Liver (tissue), 9 donors: ENCODE measurements around the gene LRRN4CL. TPM values are rescaled to one million over a fixed set of nuclear protein-coding genes. Genes with fewer than 3 reads are reported as not detected.

Source experiments
- DNase-seq: peaks from one replicate; pipeline ENCODE4 v3.0.0-alpha.2; 2017; ENCODE audit warnings: low spot score
- H3K27ac ChIP-seq, 2 donors: one replicate each; pipeline ENCODE4 v1.7.0; 2013; ENCODE audit warnings: inconsistent platforms in 2 of 2, low read length in 2 of 2, control low read depth in 1 of 2, low read depth in 1 of 2, mild to moderate bottlenecking in 1 of 2
- H3K27me3 ChIP-seq, 4 donors: one replicate each; pipeline versions ENCODE4 v1.6.1 to v1.7.0; 2013; ENCODE audit warnings: low read length in 3 of 4, inconsistent platforms in 1 of 4, mild to moderate bottlenecking in 1 of 4, moderate library complexity in 1 of 4; ENCODE audit not compliant: control insufficient read depth in 4 of 4, insufficient read depth in 4 of 4
- H3K36me3 ChIP-seq, 4 donors: one replicate each; pipeline versions ENCODE4 v1.6.1 to v1.7.0; 2013; ENCODE audit warnings: low read length in 3 of 4, mild to moderate bottlenecking in 3 of 4, low read depth in 1 of 4, moderate library complexity in 1 of 4; ENCODE audit not compliant: control insufficient read depth in 4 of 4, insufficient read depth in 3 of 4
- H3K4me1 ChIP-seq, 4 donors: one replicate each; pipeline versions ENCODE4 v1.6.1 to v1.7.0; 2013; ENCODE audit warnings: low read length in 3 of 4, mild to moderate bottlenecking in 3 of 4, moderate library complexity in 1 of 4; ENCODE audit not compliant: control insufficient read depth in 4 of 4, insufficient read depth in 4 of 4
- H3K4me3 ChIP-seq, 3 donors: one replicate each; pipeline versions ENCODE4 v1.6.1 to v1.7.0; 2013; ENCODE audit warnings: low read length in 3 of 3, control low read depth in 1 of 3, low read depth in 1 of 3, mild to moderate bottlenecking in 1 of 3
- H3K9ac ChIP-seq, 2 donors: one replicate each; pipeline ENCODE4 v1.7.0; 2013; ENCODE audit warnings: low read length in 2 of 2, mild to moderate bottlenecking in 2 of 2, moderate library complexity in 2 of 2, control low read depth in 1 of 2, low read depth in 1 of 2
- H3K9me3 ChIP-seq, 4 donors: one replicate each; pipeline versions ENCODE4 v1.6.1 to v1.7.0; 2013; ENCODE audit warnings: low read length in 3 of 4; ENCODE audit not compliant: control insufficient read depth in 4 of 4
- CTCF ChIP-seq: fragments of 150-350 bp; IDR thresholded peaks from 2 replicates; pipeline ENCODE4 v1.5.1; 2017; ENCODE audit warnings: improper control_type of control experiment, low read depth, low read length; ENCODE audit not compliant: missing input control
- EGR1 ChIP-seq, 2 donors: IDR thresholded peaks; 2 replicates each; pipeline ENCODE4 v1.6.1; 2016 to 2018; ENCODE audit warnings: antibody characterized with exemption in 2 of 2, low read depth in 2 of 2
- FOXA1 ChIP-seq: IDR thresholded peaks from 2 replicates; pipeline ENCODE4 v1.6.1; 2016; ENCODE audit warnings: antibody characterized with exemption
- FOXA2 ChIP-seq: IDR thresholded peaks from 2 replicates; pipeline ENCODE4 v1.6.1; 2016; ENCODE audit warnings: antibody characterized with exemption
- GABPA ChIP-seq, 2 donors: IDR thresholded peaks in 1 of 2; conservative IDR thresholded peaks in 1 of 2; 2 replicates each; pipeline ENCODE4 v1.6.1; 2016; ENCODE audit warnings: antibody characterized with exemption in 2 of 2, mild to moderate bottlenecking in 1 of 2, moderate library complexity in 1 of 2
- HNF4A ChIP-seq, 2 donors: conservative IDR thresholded peaks; 2 replicates each; pipeline ENCODE4 v1.6.1; 2016; ENCODE audit warnings: antibody characterized with exemption in 2 of 2, mild to moderate bottlenecking in 2 of 2
- HNF4G ChIP-seq: IDR thresholded peaks from 2 replicates; pipeline ENCODE4 v1.6.1; 2016; ENCODE audit warnings: antibody characterized with exemption
- JUND ChIP-seq, 2 donors: IDR thresholded peaks; 2 replicates each; pipeline ENCODE4 v1.6.1; 2016; ENCODE audit warnings: antibody characterized with exemption in 2 of 2
- NR2F2 ChIP-seq: IDR thresholded peaks from 2 replicates; pipeline ENCODE4 v1.6.1; 2016; ENCODE audit warnings: antibody characterized with exemption
- RAD21 ChIP-seq, 2 donors: IDR thresholded peaks; 2 replicates each; pipeline ENCODE4 v1.6.1; 2016; ENCODE audit warnings: antibody characterized with exemption in 2 of 2, mild to moderate bottlenecking in 2 of 2
- RXRA ChIP-seq, 2 donors: IDR thresholded peaks; 2 replicates each; pipeline ENCODE4 v1.6.1; 2017 to 2018; ENCODE audit warnings: antibody characterized with exemption in 2 of 2, mild to moderate bottlenecking in 1 of 2
- SP1 ChIP-seq: IDR thresholded peaks from 2 replicates; pipeline ENCODE4 v1.6.1; 2018; ENCODE audit warnings: antibody characterized with exemption, mild to moderate bottlenecking
- TAF1 ChIP-seq: conservative IDR thresholded peaks from 2 replicates; pipeline ENCODE4 v1.6.1; 2016; ENCODE audit warnings: antibody characterized with exemption, mild to moderate bottlenecking
- ZBTB33 ChIP-seq: IDR thresholded peaks from 2 replicates; pipeline ENCODE4 v1.6.1; 2016; ENCODE audit warnings: antibody characterized with exemption
- WGBS: extraction: QIAGEN DNeasy Blood & Tissue Kit; methylation state at CpG from one replicate; pipeline ENCODE4 v1.1.7; 2013; 5-methylcytosine and 5-hydroxymethylcytosine counted together
- polyA plus RNA-seq, 2 donors: library from polyadenylated mRNA; stranded (reverse) in 1 of 2; unstranded in 1 of 2; fragments of 200-250 nt in 1 of 2; fragments of >200 nt in 1 of 2; fragmentation: Nextera tagmentation in 1 of 2; extraction: Ambion mirVana in 1 of 2; gene quantifications; one replicate each; pipeline versions ENCODE4 v1.2.1 to v1.2.3, GENCODE V29; 2013 to 2015
- total RNA-seq, 2 donors: library from RNA; depleted of rRNA; stranded (reverse); fragments of >200 nt; gene quantifications; one replicate each; pipeline ENCODE4 v1.2.3, GENCODE V29; 2014
- TF ChIP-seq, protein P1 (sequence below): IDR thresholded peaks from 2 replicates; pipeline ENCODE4 v1.6.1; 2016; ENCODE audit warnings: antibody characterized with exemption, mild to moderate bottlenecking
- donor health status: healthy.
- donor health status: healthy.
- donor health status: healthy.
- donor health status: healthy.
- donor health status: healthy.

LRRN4CL gene
- total and polyA plus RNA-seq, 4 donors = 0.06 to 0.08 TPM; not detected in 2

DNA sequence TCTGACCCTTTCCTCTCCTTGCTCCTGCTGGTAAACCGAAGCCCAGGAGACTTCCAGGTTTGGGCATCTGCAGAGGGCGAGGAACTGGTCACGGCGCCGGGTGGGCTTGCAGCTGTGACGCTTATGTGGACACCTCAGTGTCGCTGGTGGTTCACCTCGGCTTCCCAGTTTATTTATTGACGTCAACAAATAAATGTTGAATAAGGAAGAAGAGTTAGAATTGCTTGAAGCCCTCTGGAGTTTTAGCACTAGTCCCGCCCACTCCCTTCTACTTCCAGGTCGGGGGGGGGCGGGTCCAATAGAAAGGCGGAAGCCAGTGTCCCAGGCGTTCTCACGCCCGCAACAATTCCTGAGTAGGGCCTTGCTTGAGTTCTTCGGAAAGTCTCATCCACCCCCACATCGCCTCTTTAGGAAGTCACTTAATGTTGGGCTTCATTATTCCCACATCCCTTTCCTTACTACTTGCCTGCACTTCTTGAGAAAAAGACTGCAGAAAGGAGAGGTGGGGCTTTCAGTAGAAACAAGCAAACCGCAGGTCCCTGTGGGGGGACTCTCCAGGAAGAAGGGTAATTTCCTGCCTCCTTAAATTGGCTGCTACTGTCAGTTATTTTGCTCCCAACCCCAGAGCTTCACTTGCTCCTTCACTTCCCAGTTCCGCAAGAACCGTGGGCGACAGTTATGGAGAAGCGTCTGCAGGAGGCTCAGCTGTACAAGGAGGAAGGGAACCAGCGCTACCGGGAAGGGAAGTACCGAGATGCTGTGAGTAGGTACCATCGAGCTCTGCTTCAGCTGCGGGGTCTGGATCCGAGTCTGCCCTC, 39.0 kb upstream of the LRRN4CL start, which contains the start of gene TTC9C (continued):
- peak; percentile 81 to 91 for TF ChIP-seq GABPA (IDR thresholded peaks at IDR 0.05 in 1 of 2, conservative IDR thresholded peaks at IDR 0.05 in 1 of 2)
- no peak for TF ChIP-seq HNF4G
- peak; percentile 36 for TF ChIP-seq TAF1
- no peak for TF ChIP-seq SP1
- TF ChIP-seq FOXA2 = no peak
- no peak for TF ChIP-seq RXRA (IDR thresholded peaks at IDR 0.05)
- TF ChIP-seq FOXA1 = no peak
- TF ChIP-seq NR2F2 = no peak
- TF ChIP-seq EGR1 (IDR thresholded peaks at IDR 0.05; ENCODE audit: low read depth in 2 of 2) = peak in 1 of 2 donors; percentile 10

- Histone ChIP-seq H3K4me1 (peaks cover 2 to 40% (median 25%) of the 10 kb centered on the region in 4 donors), H3K36me3 (peaks cover 7 to 11% (median 11%) of the 10 kb centered on the region in 4 donors), H3K27me3 (no peaks in the 10 kb centered on the region), H3K9me3 (no peaks in the 10 kb centered on the region), H3K9ac (peak overlapping the region; percentile 81 to 87), H3K27ac (peak overlapping the region; percentile 97), H3K4me3 (peak overlapping the region; percentile 87 to 100 (median 96))
- DNase-seq = peak; percentile 83
- TF ChIP-seq ZBTB33 (peak; percentile 26), EGR1 (IDR thresholded peaks at IDR 0.05; ENCODE audit: low read depth in 2 of 2) (peak in 1 of 2 donors; percentile 9), CTCF (no peak), NR2F2 (no peak), JUND (IDR thresholded peaks at IDR 0.05) (peak; percentile 16 to 41), SP1 (peak; percentile 77), RXRA (IDR thresholded peaks at IDR 0.05) (peak in 1 of 2 donors; percentile 39), RAD21 (IDR thresholded peaks at IDR 0.05) (no peak), HNF4A (conservative IDR thresholded peaks at IDR 0.05) (no peak)
- TF ChIP-seq, protein P1, sequence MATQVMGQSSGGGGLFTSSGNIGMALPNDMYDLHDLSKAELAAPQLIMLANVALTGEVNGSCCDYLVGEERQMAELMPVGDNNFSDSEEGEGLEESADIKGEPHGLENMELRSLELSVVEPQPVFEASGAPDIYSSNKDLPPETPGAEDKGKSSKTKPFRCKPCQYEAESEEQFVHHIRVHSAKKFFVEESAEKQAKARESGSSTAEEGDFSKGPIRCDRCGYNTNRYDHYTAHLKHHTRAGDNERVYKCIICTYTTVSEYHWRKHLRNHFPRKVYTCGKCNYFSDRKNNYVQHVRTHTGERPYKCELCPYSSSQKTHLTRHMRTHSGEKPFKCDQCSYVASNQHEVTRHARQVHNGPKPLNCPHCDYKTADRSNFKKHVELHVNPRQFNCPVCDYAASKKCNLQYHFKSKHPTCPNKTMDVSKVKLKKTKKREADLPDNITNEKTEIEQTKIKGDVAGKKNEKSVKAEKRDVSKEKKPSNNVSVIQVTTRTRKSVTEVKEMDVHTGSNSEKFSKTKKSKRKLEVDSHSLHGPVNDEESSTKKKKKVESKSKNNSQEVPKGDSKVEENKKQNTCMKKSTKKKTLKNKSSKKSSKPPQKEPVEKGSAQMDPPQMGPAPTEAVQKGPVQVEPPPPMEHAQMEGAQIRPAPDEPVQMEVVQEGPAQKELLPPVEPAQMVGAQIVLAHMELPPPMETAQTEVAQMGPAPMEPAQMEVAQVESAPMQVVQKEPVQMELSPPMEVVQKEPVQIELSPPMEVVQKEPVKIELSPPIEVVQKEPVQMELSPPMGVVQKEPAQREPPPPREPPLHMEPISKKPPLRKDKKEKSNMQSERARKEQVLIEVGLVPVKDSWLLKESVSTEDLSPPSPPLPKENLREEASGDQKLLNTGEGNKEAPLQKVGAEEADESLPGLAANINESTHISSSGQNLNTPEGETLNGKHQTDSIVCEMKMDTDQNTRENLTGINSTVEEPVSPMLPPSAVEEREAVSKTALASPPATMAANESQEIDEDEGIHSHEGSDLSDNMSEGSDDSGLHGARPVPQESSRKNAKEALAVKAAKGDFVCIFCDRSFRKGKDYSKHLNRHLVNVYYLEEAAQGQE = no peak
- WGBS = under 1% methylated on average over 20 of the region's 20 CpGs
Observed at GRCh38 chr11:62727872-62728170, 38.5 kb upstream of the LRRN4CL start.
